Subcutaneous adipose tissue (tissue), 4 donors: Measurements from ENCODE around the gene LONP1. TPM values are rescaled to one million over a fixed set of nuclear protein-coding genes. Genes with fewer than 3 reads are reported as not detected.

ENCODE experiments used
- total RNA-seq, 4 donors: library from RNA; depleted of rRNA; stranded (reverse); fragments of >200 nt; gene quantifications; one replicate each; pipeline ENCODE4 v1.1.0, GENCODE V29; 2016
- TF ChIP-seq, protein P1 (sequence below): fragments of 450-650 bp; IDR thresholded peaks from one replicate; pipeline ENCODE4 v1.5.1; 2016; ENCODE audit warnings: low read depth, mild to moderate bottlenecking, control low read depth, antibody characterized with exemption, moderate library complexity

The LONP1 gene
- total RNA-seq, 4 donors from 2014 or later = 38.8 to 90.4 (median 43.5) TPM

DNA sequence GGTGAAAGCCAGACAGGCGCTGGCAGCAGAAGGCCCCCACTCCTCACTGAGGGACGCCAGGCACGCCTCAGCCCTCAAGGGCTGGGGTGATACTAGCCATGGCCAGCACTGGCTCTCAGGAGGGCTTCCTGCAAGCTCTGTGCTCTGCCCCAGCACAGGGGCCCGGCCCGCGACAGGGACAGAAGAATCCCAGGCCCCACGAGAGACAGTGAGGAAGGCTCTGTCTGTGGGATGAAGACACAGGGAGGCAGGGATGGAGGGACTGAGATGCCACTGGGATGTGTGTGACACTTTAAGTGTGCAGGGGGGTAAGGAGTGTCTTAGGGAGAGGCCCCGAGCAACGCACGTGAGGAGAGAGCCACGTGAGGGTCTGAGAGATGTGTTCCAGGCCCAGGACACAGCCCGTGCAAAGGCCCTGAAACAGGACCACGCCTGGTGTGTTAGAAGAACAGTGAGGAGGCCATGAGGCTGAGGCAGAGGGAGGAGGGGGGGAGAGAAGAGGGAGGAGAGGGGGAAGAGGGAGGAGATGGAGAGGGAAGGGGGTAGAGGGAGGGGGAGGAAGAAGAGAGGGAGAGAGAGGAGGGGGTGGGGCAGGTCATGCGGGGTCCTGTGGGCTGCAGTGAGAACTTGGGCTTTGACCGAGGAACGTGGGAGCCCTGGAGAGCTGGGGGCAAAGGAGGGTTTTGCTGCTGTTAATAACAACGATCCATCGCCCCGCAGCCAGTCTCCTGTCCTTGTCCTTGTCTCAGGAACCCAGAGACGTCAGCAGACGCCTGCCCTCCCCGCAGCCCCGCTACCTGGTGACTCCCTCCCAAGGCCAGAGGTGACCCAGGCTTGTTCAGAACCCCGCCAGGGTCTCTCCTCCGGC lies 22.7 kb downstream of the LONP1 start:
- TF ChIP-seq, protein P1, sequence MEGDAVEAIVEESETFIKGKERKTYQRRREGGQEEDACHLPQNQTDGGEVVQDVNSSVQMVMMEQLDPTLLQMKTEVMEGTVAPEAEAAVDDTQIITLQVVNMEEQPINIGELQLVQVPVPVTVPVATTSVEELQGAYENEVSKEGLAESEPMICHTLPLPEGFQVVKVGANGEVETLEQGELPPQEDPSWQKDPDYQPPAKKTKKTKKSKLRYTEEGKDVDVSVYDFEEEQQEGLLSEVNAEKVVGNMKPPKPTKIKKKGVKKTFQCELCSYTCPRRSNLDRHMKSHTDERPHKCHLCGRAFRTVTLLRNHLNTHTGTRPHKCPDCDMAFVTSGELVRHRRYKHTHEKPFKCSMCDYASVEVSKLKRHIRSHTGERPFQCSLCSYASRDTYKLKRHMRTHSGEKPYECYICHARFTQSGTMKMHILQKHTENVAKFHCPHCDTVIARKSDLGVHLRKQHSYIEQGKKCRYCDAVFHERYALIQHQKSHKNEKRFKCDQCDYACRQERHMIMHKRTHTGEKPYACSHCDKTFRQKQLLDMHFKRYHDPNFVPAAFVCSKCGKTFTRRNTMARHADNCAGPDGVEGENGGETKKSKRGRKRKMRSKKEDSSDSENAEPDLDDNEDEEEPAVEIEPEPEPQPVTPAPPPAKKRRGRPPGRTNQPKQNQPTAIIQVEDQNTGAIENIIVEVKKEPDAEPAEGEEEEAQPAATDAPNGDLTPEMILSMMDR = no peak

DNA sequence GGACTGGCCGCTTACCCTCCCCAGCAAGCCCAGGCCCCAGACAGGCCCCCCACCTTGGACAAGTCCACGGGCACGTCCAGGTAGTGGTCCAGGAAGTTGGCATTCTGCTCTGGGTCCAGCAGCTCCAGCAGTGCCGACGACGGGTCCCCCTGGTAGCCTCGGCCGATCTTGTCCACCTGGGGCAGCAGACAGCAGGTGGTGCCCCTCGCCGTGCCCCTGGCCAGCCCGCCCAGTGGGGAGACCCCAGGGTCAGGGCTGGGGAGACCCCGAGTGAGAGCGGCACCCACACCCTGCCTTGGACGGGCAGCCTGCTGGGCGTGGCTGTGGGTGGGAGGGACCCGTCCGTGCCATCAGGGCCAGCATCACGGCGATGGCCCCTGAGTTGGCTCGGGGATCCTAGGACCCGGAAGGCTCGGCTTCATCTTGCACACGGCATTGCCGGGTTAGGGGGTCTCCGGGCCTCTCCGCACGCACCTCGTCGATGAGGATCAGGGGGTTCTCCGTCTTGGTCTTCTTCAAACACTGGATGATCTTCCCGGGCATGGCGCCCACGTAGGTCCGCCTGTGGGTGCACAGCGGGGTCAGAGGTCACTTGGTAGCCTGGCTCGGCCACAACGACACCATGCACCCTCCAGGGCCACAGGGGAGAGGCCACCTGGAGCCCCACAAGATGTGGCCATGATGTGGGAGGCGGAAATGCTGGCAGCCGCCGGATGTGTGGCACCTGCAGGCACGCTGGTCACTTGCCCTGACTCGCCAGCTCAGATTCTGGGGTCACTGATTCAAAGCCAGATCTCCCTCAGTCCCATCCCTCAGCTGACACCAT lies 23.5 kb downstream of the LONP1 start:
- TF ChIP-seq, protein P1 = no peak

DNA sequence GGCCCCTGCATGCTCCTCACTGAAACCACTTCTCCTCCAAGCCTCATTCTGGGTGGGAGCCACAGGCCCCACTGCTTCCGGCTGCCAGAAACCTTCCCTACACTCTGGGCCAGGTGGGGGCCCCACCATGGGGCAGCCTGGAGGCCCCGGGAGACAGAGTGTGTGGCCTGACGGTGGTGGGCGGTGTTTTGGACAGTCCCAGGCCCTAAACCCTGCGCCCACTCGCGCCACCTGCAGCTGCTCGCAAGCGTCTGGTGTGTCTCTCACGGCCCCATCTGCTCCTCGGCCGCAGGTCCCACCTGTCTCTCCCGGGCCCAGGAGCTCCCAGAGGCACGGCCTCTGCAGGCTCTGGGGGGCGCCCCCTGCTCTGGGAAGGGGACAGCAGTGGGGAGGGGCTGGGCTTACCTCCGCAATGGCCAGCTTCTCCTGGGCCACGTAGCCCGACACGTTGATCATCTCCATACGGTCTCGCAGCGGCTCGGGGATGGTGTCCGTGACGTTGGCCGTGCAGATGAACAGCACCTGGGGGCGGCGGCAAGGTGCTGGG lies 24.2 kb downstream of the LONP1 start:
- TF ChIP-seq, protein P1 = no peak

DNA sequence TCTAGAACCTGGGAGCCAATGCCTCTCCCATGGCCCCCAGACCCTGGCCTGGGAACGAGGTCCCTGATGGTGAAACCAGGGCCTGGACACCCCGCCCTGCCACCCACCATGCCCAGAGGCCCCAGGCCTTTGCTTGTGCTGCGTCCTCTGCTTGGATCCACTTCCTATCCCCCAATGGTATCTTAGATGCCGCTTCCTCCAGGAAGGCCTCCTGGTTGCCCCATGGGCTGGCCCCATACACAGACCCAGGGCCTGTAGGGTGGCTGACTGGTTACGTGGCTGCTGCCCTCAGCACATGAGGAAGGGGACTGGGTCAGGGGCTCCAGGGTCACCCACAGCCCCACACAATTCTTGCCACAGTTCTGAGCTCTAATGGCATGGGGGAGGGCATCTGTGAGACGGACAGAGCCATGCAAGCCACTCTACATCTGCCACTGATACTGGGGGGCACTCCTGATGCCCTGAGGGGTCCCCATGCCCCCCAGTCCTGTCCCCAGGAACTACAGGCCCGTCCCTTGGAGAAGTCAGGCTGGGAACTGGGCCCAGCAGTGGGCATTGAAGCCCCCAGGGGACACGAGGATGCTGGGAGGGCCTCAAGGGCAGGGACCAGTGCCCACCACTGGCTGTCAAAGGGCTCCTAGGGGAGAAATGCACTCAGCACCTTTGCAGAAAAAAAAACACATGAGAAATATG lies 24.8 kb downstream of the LONP1 start:
- TF ChIP-seq, protein P1 = no peak

DNA sequence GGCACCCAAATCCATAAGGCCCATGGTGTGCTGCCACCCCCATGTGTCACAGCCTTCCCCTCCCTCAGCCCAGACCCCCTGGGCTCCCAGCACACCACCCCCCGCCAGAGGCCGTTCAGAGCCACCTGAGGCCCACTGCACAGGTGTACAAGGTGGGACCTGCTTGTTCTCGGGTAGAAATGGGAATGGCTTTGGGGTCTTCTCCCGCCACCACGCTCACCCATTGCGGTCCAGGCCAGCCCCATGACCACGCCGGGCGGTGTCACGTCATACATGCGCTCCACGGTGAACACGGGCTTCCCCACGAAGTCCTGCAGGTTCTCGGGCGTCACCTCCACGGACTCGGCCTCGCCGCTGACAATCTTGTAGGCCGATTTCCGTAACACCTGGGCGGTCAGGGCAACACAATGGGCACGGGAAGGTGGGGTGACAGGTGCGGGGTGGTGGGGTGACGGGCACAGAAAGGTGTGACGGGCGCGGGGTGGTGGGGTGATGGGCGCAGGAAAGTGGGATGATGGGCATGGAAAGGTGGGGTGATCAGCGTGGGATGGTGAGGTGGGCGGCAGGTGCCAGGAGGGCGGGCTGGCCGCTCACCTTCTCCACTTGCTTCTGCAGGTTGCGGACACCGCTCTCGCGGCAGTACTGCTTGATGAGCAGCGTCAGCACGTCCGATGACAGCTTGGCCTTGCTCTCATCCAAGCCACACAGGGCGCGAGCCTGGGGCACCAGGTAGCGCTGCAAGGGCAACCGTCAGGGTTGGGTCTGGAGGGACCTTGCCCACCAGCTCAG lies 25.6 kb downstream of the LONP1 start:
- TF ChIP-seq, protein P1 = no peak

DNA sequence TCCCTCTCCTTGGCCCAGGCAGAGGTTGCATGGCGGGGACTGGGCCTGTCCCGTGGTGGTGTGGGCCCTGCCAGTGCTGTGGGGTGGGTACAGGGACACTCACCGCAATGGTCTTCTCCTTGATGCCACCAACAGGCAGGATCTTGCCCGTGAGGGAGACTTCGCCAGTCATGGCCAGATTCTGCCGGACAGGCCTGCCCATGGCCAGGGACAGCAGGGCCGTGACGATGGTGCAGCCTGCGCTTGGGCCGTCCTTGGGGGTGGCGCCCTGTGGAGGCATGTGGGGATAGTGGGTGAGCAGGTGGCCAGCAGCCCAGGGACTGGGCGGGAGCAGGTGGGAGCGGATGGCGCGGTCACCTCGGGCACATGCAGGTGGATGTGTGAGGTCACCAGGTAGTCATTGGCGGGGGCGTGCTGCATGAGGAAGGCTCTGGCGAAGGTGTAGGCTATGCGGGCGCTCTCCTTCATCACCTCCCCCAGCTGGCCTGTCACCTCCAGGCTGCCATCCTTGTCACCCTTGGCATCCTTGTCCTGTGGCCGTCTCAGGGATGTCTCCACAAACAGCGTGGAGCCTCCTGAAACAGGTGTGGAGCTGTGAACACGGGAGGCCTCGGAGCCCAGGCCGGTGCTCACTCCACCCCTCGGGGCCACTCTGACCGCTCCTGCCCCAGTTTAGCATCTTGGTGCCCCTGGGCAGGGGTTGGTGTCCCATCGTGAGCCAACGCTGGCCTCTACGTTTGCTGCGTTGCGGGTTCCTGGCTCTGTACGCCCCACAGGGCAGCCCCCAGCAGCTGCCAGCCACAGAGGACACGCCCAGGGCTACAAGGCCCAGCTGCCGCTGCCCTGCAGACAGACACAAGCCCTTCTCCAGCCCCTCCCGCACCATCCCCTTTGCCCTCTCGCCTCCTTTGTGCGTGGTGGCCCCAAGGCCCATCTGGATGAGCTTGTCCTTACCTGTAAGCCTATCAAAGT lies 26.5 kb downstream of the LONP1 start:
- TF ChIP-seq, protein P1 = no peak
